Liver (tissue), 9 donors: ENCODE results near the gene MRPL47. TPM values are rescaled to one million over a fixed set of nuclear protein-coding genes. Genes with fewer than 3 reads are reported as not detected.

Source experiments
- DNase-seq: peaks from one replicate; pipeline ENCODE4 v3.0.0-alpha.2; 2017; ENCODE audit warnings: low spot score
- H3K27ac ChIP-seq, 2 donors: one replicate each; pipeline ENCODE4 v1.7.0; 2013; ENCODE audit warnings: inconsistent platforms in 2 of 2, low read length in 2 of 2, control low read depth in 1 of 2, low read depth in 1 of 2, mild to moderate bottlenecking in 1 of 2
- H3K27me3 ChIP-seq, 4 donors: one replicate each; pipeline versions ENCODE4 v1.6.1 to v1.7.0; 2013; ENCODE audit warnings: low read length in 3 of 4, inconsistent platforms in 1 of 4, mild to moderate bottlenecking in 1 of 4, moderate library complexity in 1 of 4; ENCODE audit not compliant: control insufficient read depth in 4 of 4, insufficient read depth in 4 of 4
- H3K36me3 ChIP-seq, 4 donors: one replicate each; pipeline versions ENCODE4 v1.6.1 to v1.7.0; 2013; ENCODE audit warnings: low read length in 3 of 4, mild to moderate bottlenecking in 3 of 4, low read depth in 1 of 4, moderate library complexity in 1 of 4; ENCODE audit not compliant: control insufficient read depth in 4 of 4, insufficient read depth in 3 of 4
- H3K4me1 ChIP-seq, 4 donors: one replicate each; pipeline versions ENCODE4 v1.6.1 to v1.7.0; 2013; ENCODE audit warnings: low read length in 3 of 4, mild to moderate bottlenecking in 3 of 4, moderate library complexity in 1 of 4; ENCODE audit not compliant: control insufficient read depth in 4 of 4, insufficient read depth in 4 of 4
- H3K4me3 ChIP-seq, 3 donors: one replicate each; pipeline versions ENCODE4 v1.6.1 to v1.7.0; 2013; ENCODE audit warnings: low read length in 3 of 3, control low read depth in 1 of 3, low read depth in 1 of 3, mild to moderate bottlenecking in 1 of 3
- H3K9ac ChIP-seq, 2 donors: one replicate each; pipeline ENCODE4 v1.7.0; 2013; ENCODE audit warnings: low read length in 2 of 2, mild to moderate bottlenecking in 2 of 2, moderate library complexity in 2 of 2, control low read depth in 1 of 2, low read depth in 1 of 2
- H3K9me3 ChIP-seq, 4 donors: one replicate each; pipeline versions ENCODE4 v1.6.1 to v1.7.0; 2013; ENCODE audit warnings: low read length in 3 of 4; ENCODE audit not compliant: control insufficient read depth in 4 of 4
- ATF3 ChIP-seq: IDR thresholded peaks from 2 replicates; pipeline ENCODE4 v1.6.1; 2016; ENCODE audit warnings: antibody characterized with exemption
- FOXA1 ChIP-seq: IDR thresholded peaks from 2 replicates; pipeline ENCODE4 v1.6.1; 2016; ENCODE audit warnings: antibody characterized with exemption
- FOXA2 ChIP-seq: IDR thresholded peaks from 2 replicates; pipeline ENCODE4 v1.6.1; 2016; ENCODE audit warnings: antibody characterized with exemption
- GABPA ChIP-seq, 2 donors: IDR thresholded peaks in 1 of 2; conservative IDR thresholded peaks in 1 of 2; 2 replicates each; pipeline ENCODE4 v1.6.1; 2016; ENCODE audit warnings: antibody characterized with exemption in 2 of 2, mild to moderate bottlenecking in 1 of 2, moderate library complexity in 1 of 2
- HNF4A ChIP-seq, 2 donors: conservative IDR thresholded peaks; 2 replicates each; pipeline ENCODE4 v1.6.1; 2016; ENCODE audit warnings: antibody characterized with exemption in 2 of 2, mild to moderate bottlenecking in 2 of 2
- HNF4G ChIP-seq: IDR thresholded peaks from 2 replicates; pipeline ENCODE4 v1.6.1; 2016; ENCODE audit warnings: antibody characterized with exemption
- JUND ChIP-seq, 2 donors: IDR thresholded peaks; 2 replicates each; pipeline ENCODE4 v1.6.1; 2016; ENCODE audit warnings: antibody characterized with exemption in 2 of 2
- MAX ChIP-seq: IDR thresholded peaks from 2 replicates; pipeline ENCODE4 v1.6.1; 2016; ENCODE audit warnings: antibody characterized with exemption
- NR2F2 ChIP-seq: IDR thresholded peaks from 2 replicates; pipeline ENCODE4 v1.6.1; 2016; ENCODE audit warnings: antibody characterized with exemption
- RAD21 ChIP-seq, 2 donors: IDR thresholded peaks; 2 replicates each; pipeline ENCODE4 v1.6.1; 2016; ENCODE audit warnings: antibody characterized with exemption in 2 of 2, mild to moderate bottlenecking in 2 of 2
- RXRA ChIP-seq, 2 donors: IDR thresholded peaks; 2 replicates each; pipeline ENCODE4 v1.6.1; 2017 to 2018; ENCODE audit warnings: antibody characterized with exemption in 2 of 2, mild to moderate bottlenecking in 1 of 2
- SP1 ChIP-seq: IDR thresholded peaks from 2 replicates; pipeline ENCODE4 v1.6.1; 2018; ENCODE audit warnings: antibody characterized with exemption, mild to moderate bottlenecking
- TAF1 ChIP-seq: conservative IDR thresholded peaks from 2 replicates; pipeline ENCODE4 v1.6.1; 2016; ENCODE audit warnings: antibody characterized with exemption, mild to moderate bottlenecking
- YY1 ChIP-seq: IDR thresholded peaks from 2 replicates; pipeline ENCODE4 v1.6.1; 2016; ENCODE audit warnings: antibody characterized with exemption, mild to moderate bottlenecking
- WGBS: extraction: QIAGEN DNeasy Blood & Tissue Kit; methylation state at CpG from one replicate; pipeline ENCODE4 v1.1.7; 2013; 5-methylcytosine and 5-hydroxymethylcytosine counted together
- polyA plus RNA-seq, 2 donors: library from polyadenylated mRNA; stranded (reverse) in 1 of 2; unstranded in 1 of 2; fragments of 200-250 nt in 1 of 2; fragments of >200 nt in 1 of 2; fragmentation: Nextera tagmentation in 1 of 2; extraction: Ambion mirVana in 1 of 2; gene quantifications; one replicate each; pipeline versions ENCODE4 v1.2.1 to v1.2.3, GENCODE V29; 2013 to 2015
- total RNA-seq, 2 donors: library from RNA; depleted of rRNA; stranded (reverse); fragments of >200 nt; gene quantifications; one replicate each; pipeline ENCODE4 v1.2.3, GENCODE V29; 2014
- TF ChIP-seq, protein P1 (sequence below): IDR thresholded peaks from 2 replicates; pipeline ENCODE4 v1.6.1; 2016; ENCODE audit warnings: antibody characterized with exemption, mild to moderate bottlenecking
- TF ChIP-seq, protein P2 (sequence below): IDR thresholded peaks from 2 replicates; pipeline ENCODE4 v1.6.1; 2016; ENCODE audit warnings: antibody characterized with exemption
- TF ChIP-seq, protein P3 (sequence below): fragments of 150-350 bp; IDR thresholded peaks from 2 replicates; pipeline ENCODE4 v1.5.1; 2017; ENCODE audit warnings: improper control_type of control experiment, low read depth, low read length; ENCODE audit not compliant: missing input control
- donor health status: healthy.
- donor health status: healthy.
- donor health status: healthy.
- donor health status: healthy.
- donor health status: healthy.

The MRPL47 gene
- total and polyA plus RNA-seq, 4 donors = 11.5 to 34.1 (median 18.6) TPM

DNA sequence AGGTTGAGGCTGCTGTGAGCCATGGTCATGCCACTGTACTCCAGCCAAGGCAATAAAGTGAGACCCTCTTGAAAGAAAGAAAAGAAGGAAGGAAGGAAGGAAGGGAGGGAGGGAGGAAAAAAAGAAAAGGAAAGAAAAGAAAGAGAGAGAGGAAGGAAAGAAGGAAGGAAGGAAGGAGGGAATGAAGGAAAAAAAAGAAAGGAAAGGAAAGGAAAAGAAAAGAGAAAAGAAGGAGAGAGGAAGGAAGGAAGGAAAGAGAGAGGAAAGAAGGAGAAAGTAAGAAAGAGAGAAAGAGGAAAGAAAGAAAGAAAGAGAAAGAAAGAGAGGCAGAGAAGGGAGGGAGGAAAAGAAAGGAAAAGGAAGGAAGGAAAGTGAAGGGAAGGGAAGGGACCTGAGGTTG lies 62.1 kb downstream of the MRPL47 start:
- H3K36me3 ChIP-seq = no peaks in the 10 kb centered on the region
- no peak overlapping the region for H3K27ac ChIP-seq
- no peak for DNase-seq
- no peaks in the 10 kb centered on the region for H3K27me3 ChIP-seq
- no peaks in the 10 kb centered on the region for H3K4me1 ChIP-seq
- H3K9me3 ChIP-seq = no peaks in the 10 kb centered on the region
- no peak overlapping the region for H3K9ac ChIP-seq
- no peak overlapping the region for H3K4me3 ChIP-seq
- TF ChIP-seq RAD21 (IDR thresholded peaks at IDR 0.05) (no peak), MAX (no peak), GABPA (IDR thresholded peaks at IDR 0.05 in 1 of 2, conservative IDR thresholded peaks at IDR 0.05 in 1 of 2) (no peak), HNF4A (conservative IDR thresholded peaks at IDR 0.05) (no peak), ATF3 (no peak), JUND (IDR thresholded peaks at IDR 0.05) (no peak), TAF1 (no peak)

- Histone ChIP-seq H3K36me3 (no peaks in the 10 kb centered on the region), H3K4me3 (no peak overlapping the region), H3K9ac (no peak overlapping the region), H3K27ac (no peak overlapping the region), H3K4me1 (no peaks in the 10 kb centered on the region), H3K27me3 (no peaks in the 10 kb centered on the region), H3K9me3 (no peaks in the 10 kb centered on the region)
- 94% methylated on average over 1 of the region's 1 CpG for WGBS
- no peak for DNase-seq
- no peak for TF ChIP-seq TAF1
Measured at GRCh38 chr3:179541596-179541995, 62.8 kb downstream of the MRPL47 start.

DNA sequence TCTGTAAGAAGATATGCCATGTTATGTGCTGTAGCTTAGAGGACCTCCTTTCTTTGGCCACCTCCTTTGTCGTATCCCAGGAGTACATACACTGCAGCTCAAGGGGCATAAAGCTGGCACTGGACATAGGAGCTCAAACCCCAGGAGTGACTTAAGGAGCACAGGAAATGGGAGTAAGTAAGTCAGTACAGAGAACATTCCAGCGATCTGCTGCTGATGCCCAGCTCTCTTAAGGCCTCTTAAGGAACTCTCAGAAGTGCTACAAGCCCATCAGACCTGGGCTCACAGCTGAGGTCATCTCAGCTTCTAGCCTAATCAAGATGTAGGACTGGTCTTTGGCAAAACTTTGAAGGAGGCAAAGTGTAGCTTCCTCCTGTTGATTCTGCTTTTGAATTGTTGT lies 63.3 kb downstream of the MRPL47 start:
- Histone ChIP-seq H3K27ac (no peak overlapping the region), H3K9ac (no peak overlapping the region), H3K27me3 (no peaks in the 10 kb centered on the region), H3K4me1 (no peaks in the 10 kb centered on the region), H3K4me3 (no peak overlapping the region), H3K36me3 (no peaks in the 10 kb centered on the region), H3K9me3 (no peaks in the 10 kb centered on the region)
- 84% methylated on average over 2 of the region's 2 CpGs for WGBS
- DNase-seq = no peak
- TF ChIP-seq FOXA1 = no peak
- TF ChIP-seq SP1 = no peak
- TF ChIP-seq, protein P1, sequence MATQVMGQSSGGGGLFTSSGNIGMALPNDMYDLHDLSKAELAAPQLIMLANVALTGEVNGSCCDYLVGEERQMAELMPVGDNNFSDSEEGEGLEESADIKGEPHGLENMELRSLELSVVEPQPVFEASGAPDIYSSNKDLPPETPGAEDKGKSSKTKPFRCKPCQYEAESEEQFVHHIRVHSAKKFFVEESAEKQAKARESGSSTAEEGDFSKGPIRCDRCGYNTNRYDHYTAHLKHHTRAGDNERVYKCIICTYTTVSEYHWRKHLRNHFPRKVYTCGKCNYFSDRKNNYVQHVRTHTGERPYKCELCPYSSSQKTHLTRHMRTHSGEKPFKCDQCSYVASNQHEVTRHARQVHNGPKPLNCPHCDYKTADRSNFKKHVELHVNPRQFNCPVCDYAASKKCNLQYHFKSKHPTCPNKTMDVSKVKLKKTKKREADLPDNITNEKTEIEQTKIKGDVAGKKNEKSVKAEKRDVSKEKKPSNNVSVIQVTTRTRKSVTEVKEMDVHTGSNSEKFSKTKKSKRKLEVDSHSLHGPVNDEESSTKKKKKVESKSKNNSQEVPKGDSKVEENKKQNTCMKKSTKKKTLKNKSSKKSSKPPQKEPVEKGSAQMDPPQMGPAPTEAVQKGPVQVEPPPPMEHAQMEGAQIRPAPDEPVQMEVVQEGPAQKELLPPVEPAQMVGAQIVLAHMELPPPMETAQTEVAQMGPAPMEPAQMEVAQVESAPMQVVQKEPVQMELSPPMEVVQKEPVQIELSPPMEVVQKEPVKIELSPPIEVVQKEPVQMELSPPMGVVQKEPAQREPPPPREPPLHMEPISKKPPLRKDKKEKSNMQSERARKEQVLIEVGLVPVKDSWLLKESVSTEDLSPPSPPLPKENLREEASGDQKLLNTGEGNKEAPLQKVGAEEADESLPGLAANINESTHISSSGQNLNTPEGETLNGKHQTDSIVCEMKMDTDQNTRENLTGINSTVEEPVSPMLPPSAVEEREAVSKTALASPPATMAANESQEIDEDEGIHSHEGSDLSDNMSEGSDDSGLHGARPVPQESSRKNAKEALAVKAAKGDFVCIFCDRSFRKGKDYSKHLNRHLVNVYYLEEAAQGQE = no peak
- TF ChIP-seq HNF4A (conservative IDR thresholded peaks at IDR 0.05) = no peak
- no peak for TF ChIP-seq FOXA2
- no peak for TF ChIP-seq HNF4G
- TF ChIP-seq JUND (IDR thresholded peaks at IDR 0.05) = no peak
- no peak for TF ChIP-seq YY1
- TF ChIP-seq TAF1 = no peak
- TF ChIP-seq NR2F2 = no peak
- TF ChIP-seq RAD21 (IDR thresholded peaks at IDR 0.05) = no peak
- TF ChIP-seq, protein P2, sequence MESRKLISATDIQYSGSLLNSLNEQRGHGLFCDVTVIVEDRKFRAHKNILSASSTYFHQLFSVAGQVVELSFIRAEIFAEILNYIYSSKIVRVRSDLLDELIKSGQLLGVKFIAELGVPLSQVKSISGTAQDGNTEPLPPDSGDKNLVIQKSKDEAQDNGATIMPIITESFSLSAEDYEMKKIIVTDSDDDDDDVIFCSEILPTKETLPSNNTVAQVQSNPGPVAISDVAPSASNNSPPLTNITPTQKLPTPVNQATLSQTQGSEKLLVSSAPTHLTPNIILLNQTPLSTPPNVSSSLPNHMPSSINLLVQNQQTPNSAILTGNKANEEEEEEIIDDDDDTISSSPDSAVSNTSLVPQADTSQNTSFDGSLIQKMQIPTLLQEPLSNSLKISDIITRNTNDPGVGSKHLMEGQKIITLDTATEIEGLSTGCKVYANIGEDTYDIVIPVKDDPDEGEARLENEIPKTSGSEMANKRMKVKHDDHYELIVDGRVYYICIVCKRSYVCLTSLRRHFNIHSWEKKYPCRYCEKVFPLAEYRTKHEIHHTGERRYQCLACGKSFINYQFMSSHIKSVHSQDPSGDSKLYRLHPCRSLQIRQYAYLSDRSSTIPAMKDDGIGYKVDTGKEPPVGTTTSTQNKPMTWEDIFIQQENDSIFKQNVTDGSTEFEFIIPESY = no peak
- TF ChIP-seq, protein P3, sequence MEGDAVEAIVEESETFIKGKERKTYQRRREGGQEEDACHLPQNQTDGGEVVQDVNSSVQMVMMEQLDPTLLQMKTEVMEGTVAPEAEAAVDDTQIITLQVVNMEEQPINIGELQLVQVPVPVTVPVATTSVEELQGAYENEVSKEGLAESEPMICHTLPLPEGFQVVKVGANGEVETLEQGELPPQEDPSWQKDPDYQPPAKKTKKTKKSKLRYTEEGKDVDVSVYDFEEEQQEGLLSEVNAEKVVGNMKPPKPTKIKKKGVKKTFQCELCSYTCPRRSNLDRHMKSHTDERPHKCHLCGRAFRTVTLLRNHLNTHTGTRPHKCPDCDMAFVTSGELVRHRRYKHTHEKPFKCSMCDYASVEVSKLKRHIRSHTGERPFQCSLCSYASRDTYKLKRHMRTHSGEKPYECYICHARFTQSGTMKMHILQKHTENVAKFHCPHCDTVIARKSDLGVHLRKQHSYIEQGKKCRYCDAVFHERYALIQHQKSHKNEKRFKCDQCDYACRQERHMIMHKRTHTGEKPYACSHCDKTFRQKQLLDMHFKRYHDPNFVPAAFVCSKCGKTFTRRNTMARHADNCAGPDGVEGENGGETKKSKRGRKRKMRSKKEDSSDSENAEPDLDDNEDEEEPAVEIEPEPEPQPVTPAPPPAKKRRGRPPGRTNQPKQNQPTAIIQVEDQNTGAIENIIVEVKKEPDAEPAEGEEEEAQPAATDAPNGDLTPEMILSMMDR = no peak
- no peak for TF ChIP-seq RXRA (IDR thresholded peaks at IDR 0.05)
